ENCODE measurements around the gene RAB3GAP2.
"Not testable (repeated sequence)": the region's sequence is repeated elsewhere in the genome, so short reads cannot be mapped to it uniquely, and the experiment has no call there.

Gene RAB3GAP2

DNA sequence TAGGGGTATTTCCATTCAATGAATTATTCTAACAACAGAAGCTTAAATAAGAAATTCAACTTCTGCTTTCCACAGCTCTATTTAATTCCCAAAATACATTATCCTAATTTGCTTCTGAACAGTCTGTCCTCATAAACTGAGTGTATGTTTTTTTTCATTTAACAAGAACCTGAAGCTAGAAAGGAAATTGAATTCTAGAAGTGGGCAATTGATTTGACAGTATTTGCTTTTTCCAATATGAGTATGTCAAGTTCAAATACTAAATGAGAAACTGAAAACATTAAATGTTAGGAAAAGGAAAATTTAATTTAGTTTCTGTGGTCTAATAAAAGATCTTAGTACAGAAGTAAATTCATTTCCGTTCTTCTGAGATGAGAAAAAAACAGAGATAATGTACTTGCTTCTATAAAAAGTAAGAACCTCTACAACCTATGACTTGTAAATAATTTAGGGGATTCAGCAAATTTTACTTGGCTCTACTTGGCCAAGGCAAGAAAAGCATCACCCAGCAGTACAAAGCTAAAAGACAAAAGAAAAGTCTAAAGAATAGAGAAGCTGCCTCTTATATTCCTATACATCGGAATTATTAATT, 31.1 kb downstream of the RAB3GAP2 start:
- TF ChIP-seq POLR2A (IDR thresholded peaks at IDR 0.05; ENCODE audit: low read depth, low read length), result no peak
- FAIRE-seq, result no peak
- no peak for DNase-seq (ENCODE audit: insufficient read length, low spot score)

DNA sequence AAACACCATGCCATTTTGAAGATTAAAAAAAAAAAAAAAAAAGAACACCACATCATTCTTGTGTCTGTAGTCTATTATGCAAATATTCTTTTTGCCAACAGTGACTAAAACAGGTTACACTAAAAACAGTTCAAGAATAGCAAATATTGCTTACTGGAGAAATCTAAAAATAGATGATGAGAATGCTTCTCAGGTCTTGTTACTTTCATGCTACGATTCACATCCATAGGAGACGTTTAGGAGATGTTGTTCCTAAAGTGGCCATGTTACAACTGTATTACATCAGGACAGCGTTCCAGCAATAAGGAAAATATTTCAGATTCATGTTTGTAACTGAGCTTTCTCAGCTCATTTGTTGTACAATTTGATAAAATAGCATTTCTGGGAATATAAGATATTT, 32.3 kb downstream of the RAB3GAP2 start:
- TF ChIP-seq POLR2A (IDR thresholded peaks at IDR 0.05; ENCODE audit: low read depth, low read length), result no peak
- DNase-seq (ENCODE audit: insufficient read length, low spot score), result no peak
- no peak for FAIRE-seq

DNA sequence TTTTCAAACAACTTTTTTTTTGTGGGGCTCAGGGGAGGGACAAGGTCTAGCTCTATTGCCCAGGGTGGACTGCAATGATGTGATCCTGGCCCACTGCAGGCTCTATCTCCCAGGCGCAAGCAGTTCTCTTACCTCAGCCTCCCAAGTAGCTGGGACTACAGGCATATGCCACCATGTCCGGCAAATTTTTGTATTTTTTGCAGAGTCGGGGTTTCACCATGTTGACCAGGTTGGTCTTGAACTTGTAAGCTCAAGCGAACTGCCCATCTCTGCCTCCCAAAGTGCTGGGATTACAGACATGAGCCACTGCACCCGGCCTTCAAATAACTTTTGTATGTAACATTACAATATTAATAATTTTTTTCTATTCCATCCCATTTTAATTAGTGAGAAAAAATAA, 33.0 kb downstream of the RAB3GAP2 start:
- no peak for TF ChIP-seq POLR2A (IDR thresholded peaks at IDR 0.05; ENCODE audit: low read depth, low read length)
- FAIRE-seq, result no peak
- no peak for DNase-seq (ENCODE audit: insufficient read length, low spot score)

DNA sequence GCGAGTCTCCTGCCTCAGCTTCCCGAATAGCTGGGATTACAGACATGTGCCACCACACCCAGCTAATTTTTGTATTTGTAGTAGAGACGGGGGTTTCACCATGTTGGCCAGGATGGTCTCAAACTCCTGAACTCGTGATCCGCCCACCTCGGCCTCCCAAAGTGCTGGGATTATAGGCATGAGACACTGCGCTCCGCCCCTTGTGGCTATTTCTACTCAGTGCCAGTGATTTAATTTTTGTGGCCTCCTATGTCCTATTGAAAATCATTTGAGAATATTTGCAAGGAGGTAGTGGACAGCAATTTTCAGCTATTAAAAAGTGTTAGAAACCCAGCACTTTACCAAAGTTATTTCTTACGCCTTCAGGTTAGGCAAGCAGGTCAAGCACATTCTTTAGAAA, 36.0 kb downstream of the RAB3GAP2 start:
- not testable (repeated sequence) for DNase-seq (ENCODE audit: insufficient read length, low spot score); FAIRE-seq

DNA sequence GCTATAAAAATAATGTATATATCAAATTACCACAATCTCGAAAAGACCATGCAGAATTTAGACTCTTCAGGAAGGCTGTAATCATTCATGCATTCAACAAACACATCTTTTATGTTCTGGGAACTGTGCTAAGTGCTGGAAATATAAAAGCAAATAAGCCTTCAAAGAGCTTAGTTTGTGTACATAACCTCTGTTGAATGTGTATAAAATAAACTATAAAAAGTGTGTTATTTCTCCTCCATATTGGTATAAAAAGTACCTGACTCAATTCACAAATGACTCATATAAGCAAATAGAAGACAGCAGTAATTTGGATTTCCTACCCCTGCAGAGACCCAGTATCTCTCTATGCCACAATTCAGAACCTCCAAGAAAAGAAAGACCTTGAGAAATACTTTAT, 36.8 kb downstream of the RAB3GAP2 start:
- no peak for FAIRE-seq
- DNase-seq (ENCODE audit: insufficient read length, low spot score), result no peak
- no peak for TF ChIP-seq POLR2A (IDR thresholded peaks at IDR 0.05; ENCODE audit: low read depth, low read length)

DNA sequence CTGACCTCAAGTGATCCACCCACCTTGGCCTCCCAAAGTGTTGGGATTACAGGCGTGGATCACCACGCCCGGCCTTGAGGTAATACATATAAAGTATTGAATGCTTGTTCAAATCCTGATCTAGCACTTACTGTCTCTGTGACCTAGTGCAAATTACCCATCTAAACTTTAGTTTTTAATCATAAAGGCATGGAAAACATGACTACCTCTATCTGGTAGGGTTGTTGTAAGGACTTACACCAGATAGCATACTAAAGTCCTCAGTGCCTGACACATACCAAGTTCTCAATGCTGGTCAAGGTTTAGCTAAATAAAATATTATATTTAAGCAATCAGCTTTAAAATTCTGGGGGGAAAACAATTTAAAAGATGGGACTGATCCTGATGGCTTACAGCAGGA, 38.3 kb downstream of the RAB3GAP2 start:
- no peak for FAIRE-seq
- no peak for TF ChIP-seq POLR2A (IDR thresholded peaks at IDR 0.05; ENCODE audit: low read depth, low read length)
- DNase-seq (ENCODE audit: insufficient read length, low spot score), result no peak

DNA sequence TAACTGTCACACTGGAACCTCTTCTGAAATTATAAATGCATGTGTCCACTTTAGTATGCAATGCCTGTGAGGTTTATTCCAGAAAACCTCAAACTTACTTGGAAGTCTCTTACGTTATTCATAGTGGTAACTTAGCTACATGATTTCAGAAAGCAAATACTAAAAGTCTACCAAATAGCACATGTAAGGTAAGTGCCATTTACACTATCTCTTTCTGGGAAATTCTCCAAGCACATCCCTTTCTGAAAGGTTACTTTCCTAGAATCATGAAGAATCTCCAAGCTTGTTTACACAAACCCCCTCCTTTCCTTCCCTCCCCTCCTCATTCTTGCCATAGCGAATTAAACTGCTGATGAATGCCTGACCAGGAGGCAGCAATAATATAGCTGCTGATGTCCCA, 42.5 kb downstream of the RAB3GAP2 start:
- FAIRE-seq (no peak), DNase-seq (ENCODE audit: insufficient read length, low spot score) (no peak)
- TF ChIP-seq POLR2A (IDR thresholded peaks at IDR 0.05; ENCODE audit: low read depth, low read length), result no peak

DNA sequence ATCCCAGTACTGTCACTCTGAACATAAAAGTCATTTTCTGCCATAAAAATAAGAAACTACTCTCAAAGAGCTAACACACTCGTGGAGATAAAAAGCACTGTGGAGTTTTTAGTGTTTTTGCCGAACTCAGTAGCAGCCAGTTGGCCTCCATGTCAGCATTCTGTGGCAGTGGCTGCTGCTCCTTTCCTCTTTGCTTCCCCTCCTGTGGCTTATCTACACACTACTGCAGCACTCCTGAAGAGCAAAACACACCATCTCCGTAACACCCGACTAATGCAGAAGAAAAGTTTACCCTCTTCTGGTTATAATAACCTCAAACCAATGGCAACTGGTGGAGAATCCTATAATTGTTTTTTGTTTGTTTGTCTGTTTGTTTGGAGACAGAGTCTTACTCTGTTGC, 44.9 kb downstream of the RAB3GAP2 start:
- no peak for DNase-seq (ENCODE audit: insufficient read length, low spot score)
- no peak for FAIRE-seq
- TF ChIP-seq POLR2A (IDR thresholded peaks at IDR 0.05; ENCODE audit: low read depth, low read length), result no peak

DNA sequence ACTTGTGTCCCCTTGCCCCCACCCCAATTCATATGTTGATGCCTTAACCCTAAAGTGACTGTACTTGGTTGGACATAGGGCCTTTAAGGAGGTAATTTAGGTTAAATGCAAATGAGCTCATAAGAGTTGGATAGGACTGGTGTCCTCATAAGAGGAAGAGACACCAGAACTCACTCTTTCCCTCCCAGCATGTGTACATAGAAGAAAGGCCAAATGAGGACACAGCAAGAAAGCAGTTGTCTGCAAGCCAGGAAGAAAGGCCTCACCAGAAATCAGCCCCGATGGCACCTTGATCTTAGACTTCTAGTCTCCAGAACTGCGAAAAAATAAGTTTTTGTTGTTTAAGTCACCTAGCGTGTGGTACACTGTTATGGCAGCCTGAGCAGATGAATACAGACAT, 45.5 kb downstream of the RAB3GAP2 start:
- no peak for DNase-seq (ENCODE audit: insufficient read length, low spot score)
- TF ChIP-seq POLR2A (IDR thresholded peaks at IDR 0.05; ENCODE audit: low read depth, low read length), result no peak
- FAIRE-seq, result no peak

DNA sequence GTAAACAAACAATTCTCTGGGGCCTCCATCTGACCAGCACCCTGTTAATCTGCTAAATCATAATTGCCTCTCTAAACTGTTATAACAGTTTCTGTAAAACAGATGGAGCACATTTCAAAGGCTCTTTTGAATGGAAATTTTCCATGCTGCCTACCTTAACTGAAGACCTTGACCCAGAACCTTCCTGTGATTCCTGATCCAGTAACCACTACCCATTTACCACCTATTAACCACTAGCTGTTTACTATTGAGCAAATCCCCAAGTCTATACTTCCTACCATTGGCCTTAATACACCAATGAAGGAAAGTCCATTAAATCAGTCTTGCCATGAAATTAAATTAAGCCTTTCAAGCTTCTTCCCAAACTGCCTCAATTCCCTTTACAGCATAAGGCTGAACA, 46.3 kb downstream of the RAB3GAP2 start:
- FAIRE-seq (no peak), DNase-seq (ENCODE audit: insufficient read length, low spot score) (no peak)

DNA sequence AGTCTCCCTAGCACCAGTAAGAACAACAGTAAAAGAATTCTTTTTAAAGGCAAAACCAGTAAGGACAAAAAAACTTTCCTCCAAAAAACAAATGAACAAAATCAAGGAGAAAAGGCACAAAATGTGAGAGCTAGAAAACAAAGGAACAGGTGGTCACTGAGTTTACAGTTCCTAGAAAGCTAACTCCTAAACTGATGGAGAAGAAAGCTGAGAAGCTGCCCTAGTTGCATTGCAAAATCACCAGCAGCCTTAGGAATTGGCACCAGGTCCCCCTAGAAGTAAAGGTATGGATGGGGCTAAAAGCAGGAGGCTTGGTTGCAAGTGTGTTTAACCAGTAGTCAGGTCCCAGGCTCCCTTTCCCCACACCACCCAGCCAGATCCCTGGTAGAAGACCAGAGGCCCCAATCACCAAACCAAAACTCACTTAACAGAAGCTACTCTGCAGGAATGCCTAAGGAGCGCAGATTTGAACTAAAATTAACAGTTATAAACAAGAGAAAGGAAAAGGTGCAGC, 47.6 kb downstream of the RAB3GAP2 start:
- no peak for TF ChIP-seq POLR2A (IDR thresholded peaks at IDR 0.05; ENCODE audit: low read depth, low read length)
- FAIRE-seq (no peak), DNase-seq (ENCODE audit: insufficient read length, low spot score) (no peak)

More for the DNA sequence above, 46.3 kb downstream of the RAB3GAP2 start:
- TF ChIP-seq POLR2A (IDR thresholded peaks at IDR 0.05; ENCODE audit: low read depth, low read length), result no peak

DNA sequence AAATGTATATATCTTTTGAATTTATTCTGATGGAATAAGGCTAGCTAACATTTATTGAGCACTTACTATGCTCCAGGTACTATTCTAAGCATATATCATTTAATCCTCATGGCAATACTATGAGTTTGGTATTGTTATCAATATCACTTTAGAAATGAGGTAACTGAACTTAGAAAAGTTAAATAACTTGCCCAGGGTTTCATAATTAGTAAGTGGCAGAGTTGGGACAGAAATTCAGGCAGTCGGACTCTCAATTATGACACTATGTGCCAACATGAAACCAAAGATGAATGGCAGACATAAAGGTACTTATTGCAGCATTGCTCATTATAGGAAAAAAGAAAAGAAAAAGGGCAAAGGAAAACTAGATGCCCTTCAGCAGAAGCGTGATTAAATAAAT, 48.2 kb downstream of the RAB3GAP2 start:
- FAIRE-seq (no peak), DNase-seq (ENCODE audit: insufficient read length, low spot score) (no peak)
- TF ChIP-seq POLR2A (IDR thresholded peaks at IDR 0.05; ENCODE audit: low read depth, low read length), result no peak

DNA sequence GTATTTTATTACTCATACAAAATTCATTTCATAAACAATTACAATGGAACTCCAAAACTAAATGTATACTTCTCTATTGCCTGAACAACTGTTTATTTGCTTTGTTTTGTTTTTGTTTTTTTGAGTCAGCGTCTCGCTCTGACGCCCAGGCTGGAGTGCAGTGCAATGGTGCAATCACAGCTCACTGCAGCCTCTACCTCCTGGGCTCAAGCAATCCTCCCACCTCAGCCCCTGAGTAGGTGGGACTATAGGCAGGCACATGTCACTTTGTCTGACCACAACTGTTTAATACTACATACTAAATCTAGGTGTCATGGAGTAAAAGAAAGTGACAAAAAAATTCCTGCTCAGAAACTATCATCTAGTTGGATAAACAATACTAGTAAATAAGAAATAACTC, 49.3 kb downstream of the RAB3GAP2 start:
- DNase-seq (ENCODE audit: insufficient read length, low spot score) (no peak), FAIRE-seq (no peak)
- no peak for TF ChIP-seq POLR2A (IDR thresholded peaks at IDR 0.05; ENCODE audit: low read depth, low read length)

DNA sequence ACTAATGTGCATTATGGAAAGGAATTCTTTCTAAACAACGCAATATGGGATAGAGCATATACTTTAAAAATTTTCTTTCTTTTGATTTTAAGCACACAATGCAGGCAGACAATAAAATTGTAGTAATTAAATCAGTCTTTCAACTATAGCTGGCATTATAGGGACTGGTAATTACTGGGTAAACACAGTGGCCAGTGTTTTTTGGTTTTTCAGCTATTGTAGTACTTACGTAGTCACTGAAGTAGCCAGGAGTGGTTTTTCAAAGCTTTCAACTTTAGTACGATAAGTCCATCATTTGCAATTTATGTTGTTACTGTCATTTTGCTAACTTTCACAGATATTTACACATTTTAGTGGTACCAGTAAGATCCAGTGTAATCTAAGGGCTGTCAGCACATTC, 50.6 kb downstream of the RAB3GAP2 start:
- DNase-seq (ENCODE audit: insufficient read length, low spot score) (no peak), FAIRE-seq (no peak)
- TF ChIP-seq POLR2A (IDR thresholded peaks at IDR 0.05; ENCODE audit: low read depth, low read length), result no peak

DNA sequence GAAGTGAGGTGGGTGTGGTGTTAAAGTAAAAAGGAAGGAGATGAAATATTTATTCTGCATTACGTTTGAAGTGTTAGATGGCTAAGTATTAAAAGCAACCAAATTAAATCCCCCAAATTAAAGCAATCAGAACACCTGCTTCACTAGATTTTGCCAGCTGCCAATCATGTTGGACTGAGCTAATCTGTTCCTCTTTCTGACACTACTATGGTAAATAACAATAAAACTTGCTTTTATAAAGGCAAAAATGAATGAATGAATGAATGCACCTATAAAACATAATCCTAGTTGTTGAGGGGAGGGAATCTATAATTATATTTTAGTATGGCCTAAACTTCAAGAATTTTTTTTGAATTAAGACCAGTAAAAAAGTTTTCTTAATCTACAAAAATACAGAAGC, 51.0 kb downstream of the RAB3GAP2 start:
- no peak for FAIRE-seq
- TF ChIP-seq POLR2A (IDR thresholded peaks at IDR 0.05; ENCODE audit: low read depth, low read length), result no peak

DNA sequence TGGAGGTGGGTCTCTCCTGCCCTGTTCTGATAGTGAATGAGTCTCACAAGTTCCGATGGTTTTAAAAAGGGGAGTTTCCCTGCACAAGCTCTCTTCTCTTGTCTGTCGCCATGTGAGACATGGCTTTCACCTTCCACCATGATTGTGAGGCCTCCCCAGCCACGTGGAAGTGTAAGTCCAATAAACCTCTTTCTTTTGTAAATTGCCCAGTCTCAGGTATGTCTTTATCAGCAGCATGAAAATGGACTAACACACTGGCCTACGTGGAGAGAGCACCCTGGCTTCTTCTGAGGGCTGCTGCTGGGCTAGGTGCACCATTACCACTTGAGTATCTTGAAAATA, 51.6 kb downstream of the RAB3GAP2 start:
- not testable (repeated sequence) for FAIRE-seq; DNase-seq (ENCODE audit: insufficient read length, low spot score)

More for the DNA sequence above, 51.0 kb downstream of the RAB3GAP2 start:
- no peak for DNase-seq (ENCODE audit: insufficient read length, low spot score)

Measured in H54 (cell line).